GM18873 (cell line): Measurements from ENCODE around the gene HDAC9.
"Not testable (repeated sequence)": the region's sequence is repeated elsewhere in the genome, so short reads cannot be mapped to it uniquely, and the experiment has no call there.

Source experiments
- ATAC-seq: cut with Tn5 transposase; IDR thresholded peaks from one replicate; pipeline ENCODE4 v1.9.1; 2021; ENCODE audit warnings: mild to moderate bottlenecking, moderate library complexity, moderate number of reproducible peaks; ENCODE audit not compliant: unreplicated experiment, low FRiP score

HDAC9 gene

GRCh38 chr7:18913106-18913505, 417.6 kb downstream of the HDAC9 start:
- no peak for ATAC-seq

GRCh38 chr7:18916826-18917225, 421.3 kb downstream of the HDAC9 start:
- ATAC-seq = no peak

GRCh38 chr7:18927134-18927533, 431.6 kb downstream of the HDAC9 start:
- ATAC-seq = no peak

- ATAC-seq = no peak
Observed at GRCh38 chr7:18936265-18936664, 440.7 kb downstream of the HDAC9 start.

- ATAC-seq = no peak
Observed at GRCh38 chr7:18939771-18940592, 444.4 kb downstream of the HDAC9 start.

- no peak for ATAC-seq
Observed at GRCh38 chr7:18940593-18941134, 445.1 kb downstream of the HDAC9 start.

- no peak for ATAC-seq
Observed at GRCh38 chr7:18941207-18941606, 445.7 kb downstream of the HDAC9 start.

- no peak for ATAC-seq
Observed at GRCh38 chr7:18948521-18948920, 453.0 kb downstream of the HDAC9 start.

- ATAC-seq = no peak
Observed at GRCh38 chr7:18952846-18953245, 457.3 kb downstream of the HDAC9 start.

- no peak for ATAC-seq
Observed at GRCh38 chr7:18958627-18959026, 463.1 kb downstream of the HDAC9 start.

GRCh38 chr7:18960725-18961124, 465.2 kb downstream of the HDAC9 start:
- no peak for ATAC-seq

- ATAC-seq = no peak
Observed at GRCh38 chr7:18962031-18962430, 466.5 kb downstream of the HDAC9 start.

- no peak for ATAC-seq
Observed at GRCh38 chr7:18965657-18966056, 470.1 kb downstream of the HDAC9 start.

- ATAC-seq = not testable (repeated sequence)
Observed at GRCh38 chr7:18967755-18968154, 472.2 kb downstream of the HDAC9 start.

GRCh38 chr7:18971839-18972238, 476.3 kb downstream of the HDAC9 start:
- no peak for ATAC-seq

- no peak for ATAC-seq
Observed at GRCh38 chr7:18974803-18975202, 479.3 kb downstream of the HDAC9 start.

GRCh38 chr7:18975276-18975675, 479.7 kb downstream of the HDAC9 start:
- no peak for ATAC-seq

- ATAC-seq = no peak
Observed at GRCh38 chr7:18975689-18976280, 480.2 kb downstream of the HDAC9 start.

- ATAC-seq = no peak
Observed at GRCh38 chr7:18976715-18977471, 481.3 kb downstream of the HDAC9 start.

GRCh38 chr7:18978108-18978495, 482.6 kb downstream of the HDAC9 start:
- ATAC-seq = no peak

GRCh38 chr7:18990700-18991099, 495.2 kb downstream of the HDAC9 start:
- ATAC-seq = not testable (repeated sequence)
